ENCODE measurements around the gene RSAD2. TPM values are rescaled to one million over a fixed set of nuclear protein-coding genes. Genes with fewer than 3 reads are reported as not detected.

The RSAD2 gene
- total RNA-seq, 1 experiment from 2014 or later: 37.2 TPM

- Mint-ChIP-seq H3K4me3 (ENCODE audit: low read depth, unreplicated experiment) (no peak overlapping the region), H3K4me1 (ENCODE audit: low read depth, unreplicated experiment) (peaks cover 14% of the 10 kb centered on the region), H3K27ac (ENCODE audit: unreplicated experiment) (no peak overlapping the region), H3K36me3 (ENCODE audit: insufficient read depth, unreplicated experiment) (peaks cover 9% of the 10 kb centered on the region), H3K27me3 (ENCODE audit: unreplicated experiment) (no peaks in the 10 kb centered on the region), H3K9me3 (ENCODE audit: low read depth, unreplicated experiment) (no peaks in the 10 kb centered on the region)
- intact Hi-C loops (cut with micrococcal nuclease; ENCODE audit: unreplicated experiment): loop anchor here (1.0 kb wide), 1 partner anchor 41 kb away; no protein-coding TSS in a partner anchor
- no peak for TF ChIP-seq CTCF (IDR thresholded peaks at IDR 0.05; ENCODE audit: unreplicated experiment)
- CTCF ChIA-PET: interaction anchor here (1.0 kb wide), 1 partner anchor 66 kb away, joined by 3 read pairs; no protein-coding TSS in a partner anchor
- TSS peak; percentile 69 for BruUV-seq (replicated peaks)
- no peak for DNase-seq
Observed at GRCh38 chr2:6866982-6867381, 10.6 kb upstream of the RSAD2 start.

GRCh38 chr2:6872394-6872793, 5.2 kb upstream of the RSAD2 start:
- CTCF ChIA-PET: no interaction called here
- Mint-ChIP-seq H3K27ac (ENCODE audit: unreplicated experiment) (no peak overlapping the region), H3K9me3 (ENCODE audit: low read depth, unreplicated experiment) (no peaks in the 10 kb centered on the region), H3K27me3 (ENCODE audit: unreplicated experiment) (no peaks in the 10 kb centered on the region), H3K4me1 (ENCODE audit: low read depth, unreplicated experiment) (no peaks in the 10 kb centered on the region), H3K36me3 (ENCODE audit: insufficient read depth, unreplicated experiment) (peaks cover 3% of the 10 kb centered on the region), H3K4me3 (ENCODE audit: low read depth, unreplicated experiment) (no peak overlapping the region)
- no peak for DNase-seq
- TF ChIP-seq CTCF (IDR thresholded peaks at IDR 0.05; ENCODE audit: unreplicated experiment): no peak
- BruUV-seq (replicated peaks): no TSS peak
- intact Hi-C loops (cut with micrococcal nuclease; ENCODE audit: unreplicated experiment): no loop called here

GRCh38 chr2:6874032-6874431, 3.5 kb upstream of the RSAD2 start:
- Mint-ChIP-seq H3K4me3 (ENCODE audit: low read depth, unreplicated experiment) (no peak overlapping the region), H3K27me3 (ENCODE audit: unreplicated experiment) (no peaks in the 10 kb centered on the region), H3K4me1 (ENCODE audit: low read depth, unreplicated experiment) (peaks cover 13% of the 10 kb centered on the region), H3K27ac (ENCODE audit: unreplicated experiment) (no peak overlapping the region), H3K9me3 (ENCODE audit: low read depth, unreplicated experiment) (no peaks in the 10 kb centered on the region), H3K36me3 (ENCODE audit: insufficient read depth, unreplicated experiment) (peaks cover 7% of the 10 kb centered on the region)
- no TSS peak for BruUV-seq (replicated peaks)
- TF ChIP-seq CTCF (IDR thresholded peaks at IDR 0.05; ENCODE audit: unreplicated experiment): no peak
- intact Hi-C loops (cut with micrococcal nuclease; ENCODE audit: unreplicated experiment): no loop called here
- no peak for DNase-seq
- CTCF ChIA-PET: no interaction called here

GRCh38 chr2:6876309-6876708, 1.3 kb upstream of the RSAD2 start:
- Mint-ChIP-seq H3K27me3 (ENCODE audit: unreplicated experiment) (no peaks in the 10 kb centered on the region), H3K27ac (ENCODE audit: unreplicated experiment) (no peak overlapping the region), H3K4me3 (ENCODE audit: low read depth, unreplicated experiment) (no peak overlapping the region), H3K9me3 (ENCODE audit: low read depth, unreplicated experiment) (peaks cover 4% of the 10 kb centered on the region), H3K36me3 (ENCODE audit: insufficient read depth, unreplicated experiment) (peaks cover 7% of the 10 kb centered on the region), H3K4me1 (ENCODE audit: low read depth, unreplicated experiment) (peaks cover 16% of the 10 kb centered on the region)
- DNase-seq: no peak
- TF ChIP-seq CTCF (IDR thresholded peaks at IDR 0.05; ENCODE audit: unreplicated experiment): no peak
- intact Hi-C loops (cut with micrococcal nuclease; ENCODE audit: unreplicated experiment): no loop called here
- BruUV-seq (replicated peaks): no TSS peak
- CTCF ChIA-PET: no interaction called here
